Cardiac muscle cell (in vitro differentiated cells and primary cell): ENCODE measurements around the gene PRPSAP2. TPM values are rescaled to one million over a fixed set of nuclear protein-coding genes. Genes with fewer than 3 reads are reported as not detected.
A peak's percentile ranks its signal among the peaks of the same experiment; 100 is the strongest.

Source experiments
- DNase-seq, 2 donors: peaks; one replicate each; pipeline versions ENCODE4 v3.0.0 to v3.0.0-alpha.2; 2010 to 2017; ENCODE audit warnings: low read depth in 1 of 2, low spot score in 1 of 2
- H3K27ac ChIP-seq: fragments of 200-600 bp; sonication (generic); 2 replicates; pipeline ENCODE4 v1.5.1; 2016
- H3K27me3 ChIP-seq: fragments of 200-600 bp; sonication (generic); 2 replicates; pipeline ENCODE4 v1.6.0; 2016; ENCODE audit warnings: control low read depth
- H3K36me3 ChIP-seq: fragments of 200-600 bp; sonication (generic); 2 replicates; pipeline ENCODE4 v1.5.1; 2016; ENCODE audit warnings: control low read depth
- H3K4me1 ChIP-seq: fragments of 200-600 bp; sonication (generic); 2 replicates; pipeline ENCODE4 v1.8.1; 2017; ENCODE audit warnings: low read depth, mild to moderate bottlenecking, mixed run types
- H3K4me3 ChIP-seq: fragments of 200-600 bp; sonication (generic); 2 replicates; pipeline ENCODE4 v1.5.1; 2016; ENCODE audit warnings: mild to moderate bottlenecking
- H3K9me3 ChIP-seq: fragments of 200-600 bp; sonication (generic); 2 replicates; pipeline ENCODE4 v1.5.1; 2017; ENCODE audit warnings: low read depth, mild to moderate bottlenecking, control low read depth
- polyA plus RNA-seq: library from polyadenylated mRNA; unstranded; fragments of >200 nt; fragmentation: Nextera tagmentation; extraction: Ambion mirVana; gene quantifications from 2 replicates; pipeline ENCODE4 v1.2.1, GENCODE V29; 2016
- total RNA-seq: library from RNA; depleted of rRNA; stranded (reverse); fragments of >200 nt; gene quantifications from 2 replicates; pipeline ENCODE4 v1.2.3, GENCODE V29; 2016
- TF ChIP-seq, protein P1 (sequence below): IDR thresholded peaks from 2 replicates; pipeline ENCODE4 v1.5.1; 2012; ENCODE audit warnings: low read depth, mild to moderate bottlenecking, low read length

Gene PRPSAP2
- total and polyA plus RNA-seq, 2 experiments from 2014 or later: 48.9 to 68.5 TPM

DNA sequence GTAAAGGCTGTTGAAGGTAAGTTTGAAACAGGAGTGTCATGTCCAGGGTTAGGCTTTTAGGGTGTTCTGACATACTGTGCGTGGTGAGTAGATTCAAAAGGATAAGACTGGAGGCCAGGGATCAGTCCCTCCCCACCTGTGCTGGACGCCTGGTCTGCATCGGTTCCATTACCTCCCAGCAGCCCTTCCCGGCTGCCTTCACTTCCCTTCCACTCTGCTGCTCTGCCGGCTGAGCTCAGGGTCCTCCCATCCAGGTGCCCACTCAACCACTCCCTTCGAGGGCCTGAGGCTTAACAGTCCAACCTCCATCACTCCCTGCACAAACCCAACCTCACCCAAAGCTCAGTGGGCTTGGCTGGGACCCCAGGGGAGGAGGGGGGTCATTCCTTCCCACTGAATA, 89.9 kb downstream of the PRPSAP2 start:
- no peaks in the 10 kb centered on the region for H3K9me3 ChIP-seq
- H3K4me1 ChIP-seq: peaks cover 3% of the 10 kb centered on the region
- no peak overlapping the region for H3K27ac ChIP-seq
- no peaks in the 10 kb centered on the region for H3K36me3 ChIP-seq
- TF ChIP-seq, protein P1, sequence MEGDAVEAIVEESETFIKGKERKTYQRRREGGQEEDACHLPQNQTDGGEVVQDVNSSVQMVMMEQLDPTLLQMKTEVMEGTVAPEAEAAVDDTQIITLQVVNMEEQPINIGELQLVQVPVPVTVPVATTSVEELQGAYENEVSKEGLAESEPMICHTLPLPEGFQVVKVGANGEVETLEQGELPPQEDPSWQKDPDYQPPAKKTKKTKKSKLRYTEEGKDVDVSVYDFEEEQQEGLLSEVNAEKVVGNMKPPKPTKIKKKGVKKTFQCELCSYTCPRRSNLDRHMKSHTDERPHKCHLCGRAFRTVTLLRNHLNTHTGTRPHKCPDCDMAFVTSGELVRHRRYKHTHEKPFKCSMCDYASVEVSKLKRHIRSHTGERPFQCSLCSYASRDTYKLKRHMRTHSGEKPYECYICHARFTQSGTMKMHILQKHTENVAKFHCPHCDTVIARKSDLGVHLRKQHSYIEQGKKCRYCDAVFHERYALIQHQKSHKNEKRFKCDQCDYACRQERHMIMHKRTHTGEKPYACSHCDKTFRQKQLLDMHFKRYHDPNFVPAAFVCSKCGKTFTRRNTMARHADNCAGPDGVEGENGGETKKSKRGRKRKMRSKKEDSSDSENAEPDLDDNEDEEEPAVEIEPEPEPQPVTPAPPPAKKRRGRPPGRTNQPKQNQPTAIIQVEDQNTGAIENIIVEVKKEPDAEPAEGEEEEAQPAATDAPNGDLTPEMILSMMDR: no peak
- H3K27me3 ChIP-seq: no peaks in the 10 kb centered on the region
- H3K4me3 ChIP-seq: no peak overlapping the region
- no peak for DNase-seq

DNA sequence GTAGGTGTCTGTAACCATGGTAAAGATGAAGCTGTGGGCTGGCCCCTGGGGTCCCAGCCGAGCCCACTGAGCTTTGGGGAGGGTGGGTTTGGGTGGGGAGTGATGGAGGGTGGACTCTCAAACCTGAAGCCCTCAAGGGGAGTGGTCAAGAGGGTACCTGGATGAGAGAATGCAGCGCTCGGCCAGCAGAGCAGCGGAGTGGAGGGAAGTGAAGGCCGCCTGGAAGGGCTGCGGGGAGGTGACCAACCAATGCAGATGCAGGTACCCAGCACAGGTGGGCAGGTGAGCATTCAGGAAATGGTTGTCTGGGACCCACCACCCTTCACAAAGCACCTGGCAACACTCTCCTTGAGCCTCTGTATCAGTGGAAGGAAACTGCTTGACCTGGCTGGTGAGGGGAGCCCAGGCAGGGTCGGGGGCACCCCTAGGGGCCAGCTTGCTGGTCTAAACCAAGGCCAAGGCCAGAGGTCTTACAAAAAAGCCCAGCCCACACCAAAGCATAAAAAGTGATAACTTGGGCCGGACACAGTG, 90.6 kb downstream of the PRPSAP2 start:
- H3K4me3 ChIP-seq: no peak overlapping the region
- H3K27ac ChIP-seq: no peak overlapping the region
- no peaks in the 10 kb centered on the region for H3K27me3 ChIP-seq
- no peaks in the 10 kb centered on the region for H3K9me3 ChIP-seq
- H3K4me1 ChIP-seq: peaks cover 3% of the 10 kb centered on the region
- DNase-seq: no peak
- no peaks in the 10 kb centered on the region for H3K36me3 ChIP-seq
- TF ChIP-seq, protein P1: no peak

DNA sequence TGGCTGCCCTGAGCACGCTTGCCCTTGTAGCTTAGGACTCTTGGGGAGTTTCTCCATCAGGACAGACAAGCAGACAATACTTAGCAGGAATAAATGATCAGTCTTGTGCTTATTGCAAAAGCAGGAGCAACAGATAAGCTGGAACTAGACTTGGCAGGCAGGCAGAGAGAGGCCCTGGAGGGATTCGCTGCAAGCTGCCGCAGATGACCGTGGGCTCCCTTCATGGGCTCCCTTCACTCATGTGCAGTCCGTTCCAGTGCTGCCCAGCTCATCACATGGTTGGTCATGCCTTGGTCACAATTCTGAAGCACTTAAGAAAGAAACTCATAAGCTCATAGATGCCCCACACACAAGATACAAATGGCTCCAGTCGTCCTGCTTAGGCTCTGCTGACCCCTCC, 91.6 kb downstream of the PRPSAP2 start:
- Histone ChIP-seq H3K4me1 (peaks cover 3% of the 10 kb centered on the region), H3K36me3 (no peaks in the 10 kb centered on the region), H3K27me3 (no peaks in the 10 kb centered on the region), H3K9me3 (no peaks in the 10 kb centered on the region), H3K4me3 (no peak overlapping the region), H3K27ac (no peak overlapping the region)
- peak in 1 of 2 donors; percentile 76 for DNase-seq
- TF ChIP-seq, protein P1: no peak

DNA sequence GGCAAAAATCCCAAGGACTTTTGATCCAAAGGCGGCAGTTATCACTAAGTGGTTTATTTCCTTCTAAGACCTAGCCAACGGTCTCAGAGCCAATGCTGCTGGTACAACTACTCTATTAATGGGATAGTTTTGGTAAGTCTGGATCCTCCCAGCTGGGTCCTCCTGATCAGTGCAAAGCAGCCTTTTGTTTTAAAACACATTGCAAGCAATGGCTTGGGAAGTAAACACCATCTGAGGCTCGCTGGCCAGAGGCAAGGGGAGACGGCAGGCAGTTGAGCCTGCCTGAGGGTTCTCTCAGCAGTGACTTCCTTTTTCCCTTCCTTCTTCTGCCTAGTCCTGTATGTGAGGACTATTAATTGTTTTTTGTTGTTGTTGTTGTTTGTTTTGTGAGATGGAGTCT, 92.4 kb downstream of the PRPSAP2 start:
- no peaks in the 10 kb centered on the region for H3K36me3 ChIP-seq
- no peak overlapping the region for H3K27ac ChIP-seq
- no peak for DNase-seq
- H3K4me1 ChIP-seq: peaks cover 3% of the 10 kb centered on the region
- TF ChIP-seq, protein P1: no peak
- H3K27me3 ChIP-seq: no peaks in the 10 kb centered on the region
- H3K4me3 ChIP-seq: no peak overlapping the region
- no peaks in the 10 kb centered on the region for H3K9me3 ChIP-seq

DNA sequence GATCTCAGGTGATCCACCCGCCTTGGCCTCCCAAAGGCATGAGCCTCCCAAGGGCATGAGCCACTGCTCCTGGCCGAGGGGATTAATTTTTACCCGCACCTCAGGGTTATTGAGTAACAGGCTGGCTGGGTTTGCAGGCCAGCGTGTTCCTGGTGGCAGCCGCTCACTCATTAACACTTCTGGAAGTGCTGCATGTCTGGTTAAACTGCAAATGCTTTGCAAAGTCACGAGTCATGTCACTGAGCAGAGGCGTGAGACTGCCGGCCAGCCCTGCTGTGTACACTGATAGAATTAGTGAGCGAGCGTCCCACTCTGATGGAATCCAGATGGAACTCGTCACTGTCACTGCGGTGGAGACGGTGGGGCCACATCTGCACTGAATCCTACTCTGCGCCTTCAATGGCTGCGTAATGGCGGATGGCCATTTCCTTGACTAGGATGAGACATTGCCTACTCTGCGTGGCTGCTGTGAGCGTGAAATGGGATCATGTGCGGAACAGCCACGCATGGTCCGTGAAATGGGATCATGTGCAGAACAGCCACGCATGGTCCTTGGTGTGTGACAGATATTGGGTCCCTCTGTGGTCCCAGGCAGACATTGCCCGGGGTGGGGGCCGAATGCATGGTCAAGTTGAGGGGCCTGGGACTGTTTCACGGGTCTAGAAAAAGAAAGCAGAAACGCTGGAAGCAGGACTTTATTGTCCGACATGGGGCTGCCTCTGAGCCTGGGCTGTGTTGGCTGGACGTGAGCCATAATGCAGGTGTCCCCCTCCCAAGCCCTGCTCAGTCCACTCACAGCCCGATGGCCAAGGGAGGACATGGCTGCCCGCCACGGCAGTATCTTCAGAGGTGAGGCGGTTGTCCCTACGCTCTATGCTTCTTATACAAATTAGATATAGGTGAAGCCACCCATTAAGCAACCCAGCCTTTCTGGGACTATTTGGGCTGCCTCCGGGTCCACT, 93.3 kb downstream of the PRPSAP2 start:
- H3K4me1 ChIP-seq: peaks cover 3% of the 10 kb centered on the region
- DNase-seq: peak in 1 of 2 donors; percentile 50
- no peaks in the 10 kb centered on the region for H3K27me3 ChIP-seq
- no peaks in the 10 kb centered on the region for H3K36me3 ChIP-seq
- TF ChIP-seq, protein P1: no peak
- H3K4me3 ChIP-seq: no peak overlapping the region
- no peaks in the 10 kb centered on the region for H3K9me3 ChIP-seq
- H3K27ac ChIP-seq: no peak overlapping the region
